ENCODE results near the gene DBN1. TPM values are rescaled to one million over a fixed set of nuclear protein-coding genes. Genes with fewer than 3 reads are reported as not detected.
A peak's percentile ranks its signal among the peaks of the same experiment; 100 is the strongest.

The DBN1 gene
- total and polyA plus RNA-seq, 9 of the 15 experiments (the other 6 are each of a cell fraction or from before 2014, with no cell fraction given): 0.25 to 87.2 (median 27.9) TPM

- TF ChIP-seq, protein P1, sequence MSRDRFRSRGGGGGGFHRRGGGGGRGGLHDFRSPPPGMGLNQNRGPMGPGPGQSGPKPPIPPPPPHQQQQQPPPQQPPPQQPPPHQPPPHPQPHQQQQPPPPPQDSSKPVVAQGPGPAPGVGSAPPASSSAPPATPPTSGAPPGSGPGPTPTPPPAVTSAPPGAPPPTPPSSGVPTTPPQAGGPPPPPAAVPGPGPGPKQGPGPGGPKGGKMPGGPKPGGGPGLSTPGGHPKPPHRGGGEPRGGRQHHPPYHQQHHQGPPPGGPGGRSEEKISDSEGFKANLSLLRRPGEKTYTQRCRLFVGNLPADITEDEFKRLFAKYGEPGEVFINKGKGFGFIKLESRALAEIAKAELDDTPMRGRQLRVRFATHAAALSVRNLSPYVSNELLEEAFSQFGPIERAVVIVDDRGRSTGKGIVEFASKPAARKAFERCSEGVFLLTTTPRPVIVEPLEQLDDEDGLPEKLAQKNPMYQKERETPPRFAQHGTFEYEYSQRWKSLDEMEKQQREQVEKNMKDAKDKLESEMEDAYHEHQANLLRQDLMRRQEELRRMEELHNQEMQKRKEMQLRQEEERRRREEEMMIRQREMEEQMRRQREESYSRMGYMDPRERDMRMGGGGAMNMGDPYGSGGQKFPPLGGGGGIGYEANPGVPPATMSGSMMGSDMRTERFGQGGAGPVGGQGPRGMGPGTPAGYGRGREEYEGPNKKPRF (IDR thresholded peaks at IDR 0.05; ENCODE audit: low read depth, low read length): no peak
- TF ChIP-seq HMG20A (CRISPR knock-in tag; conservative IDR thresholded peaks at IDR 0.05): no peak
- TF ChIP-seq CBFA2T3 (IDR thresholded peaks at IDR 0.05): no peak
- TF ChIP-seq SAP30 (IDR thresholded peaks at IDR 0.05; ENCODE audit: borderline replicate concordance, insufficient read depth, low read depth, low read length, poor library complexity, severe bottlenecking): no peak
- TF ChIP-seq, protein P2, sequence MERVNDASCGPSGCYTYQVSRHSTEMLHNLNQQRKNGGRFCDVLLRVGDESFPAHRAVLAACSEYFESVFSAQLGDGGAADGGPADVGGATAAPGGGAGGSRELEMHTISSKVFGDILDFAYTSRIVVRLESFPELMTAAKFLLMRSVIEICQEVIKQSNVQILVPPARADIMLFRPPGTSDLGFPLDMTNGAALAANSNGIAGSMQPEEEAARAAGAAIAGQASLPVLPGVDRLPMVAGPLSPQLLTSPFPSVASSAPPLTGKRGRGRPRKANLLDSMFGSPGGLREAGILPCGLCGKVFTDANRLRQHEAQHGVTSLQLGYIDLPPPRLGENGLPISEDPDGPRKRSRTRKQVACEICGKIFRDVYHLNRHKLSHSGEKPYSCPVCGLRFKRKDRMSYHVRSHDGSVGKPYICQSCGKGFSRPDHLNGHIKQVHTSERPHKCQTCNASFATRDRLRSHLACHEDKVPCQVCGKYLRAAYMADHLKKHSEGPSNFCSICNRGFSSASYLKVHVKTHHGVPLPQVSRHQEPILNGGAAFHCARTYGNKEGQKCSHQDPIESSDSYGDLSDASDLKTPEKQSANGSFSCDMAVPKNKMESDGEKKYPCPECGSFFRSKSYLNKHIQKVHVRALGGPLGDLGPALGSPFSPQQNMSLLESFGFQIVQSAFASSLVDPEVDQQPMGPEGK (CRISPR knock-in tag; IDR thresholded peaks at IDR 0.05; ENCODE audit: borderline replicate concordance): no peak
- TF ChIP-seq TEAD1 (CRISPR knock-in tag; IDR thresholded peaks at IDR 0.05): no peak
- TF ChIP-seq ERF (CRISPR knock-in tag; IDR thresholded peaks at IDR 0.05): 0 out of 2 replicates have a peak, but pooled peaks have one; percentile 20
- TF ChIP-seq ETV5 (CRISPR knock-in tag; IDR thresholded peaks at IDR 0.05; ENCODE audit: low read depth): 0 out of 2 replicates have a peak, but pooled peaks have one; percentile 56
- TF ChIP-seq NCOA2 (IDR thresholded peaks at IDR 0.05; ENCODE audit: partially characterized antibody in 2 of 2): no peak
- TF ChIP-seq ZNF583 (CRISPR knock-in tag; IDR thresholded peaks at IDR 0.05): 0 out of 2 replicates have a peak, but pooled peaks have one; percentile 28
- TF ChIP-seq BRD9 (IDR thresholded peaks at IDR 0.05; ENCODE audit: low read depth, partially characterized antibody): no peak
- TF ChIP-seq, protein P3, sequence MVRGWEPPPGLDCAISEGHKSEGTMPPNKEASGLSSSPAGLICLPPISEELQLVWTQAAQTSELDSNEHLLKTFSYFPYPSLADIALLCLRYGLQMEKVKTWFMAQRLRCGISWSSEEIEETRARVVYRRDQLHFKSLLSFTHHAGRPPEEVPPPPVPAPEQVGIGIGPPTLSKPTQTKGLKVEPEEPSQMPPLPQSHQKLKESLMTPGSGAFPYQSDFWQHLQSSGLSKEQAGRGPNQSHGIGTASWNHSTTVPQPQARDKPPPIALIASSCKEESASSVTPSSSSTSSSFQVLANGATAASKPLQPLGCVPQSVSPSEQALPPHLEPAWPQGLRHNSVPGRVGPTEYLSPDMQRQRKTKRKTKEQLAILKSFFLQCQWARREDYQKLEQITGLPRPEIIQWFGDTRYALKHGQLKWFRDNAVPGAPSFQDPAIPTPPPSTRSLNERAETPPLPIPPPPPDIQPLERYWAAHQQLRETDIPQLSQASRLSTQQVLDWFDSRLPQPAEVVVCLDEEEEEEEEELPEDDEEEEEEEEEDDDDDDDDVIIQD (CRISPR knock-in tag; IDR thresholded peaks at IDR 0.05): no peak
- no peak for TF ChIP-seq ZNF609 (CRISPR knock-in tag; IDR thresholded peaks at IDR 0.05; ENCODE audit: borderline replicate concordance)
- no peak for TF ChIP-seq PTTG1 (tag; IDR thresholded peaks at IDR 0.05; ENCODE audit: low read depth)
- TF ChIP-seq BACH1 (tag; IDR thresholded peaks at IDR 0.05): no peak
- no peak for TF ChIP-seq ELF2 (CRISPR knock-in tag; IDR thresholded peaks at IDR 0.05)
Observed at GRCh38 chr5:177454397-177455035, 18.9 kb downstream of the DBN1 start (continued).

Data from K562 (cell line).